CD4-positive, alpha-beta memory T cell (primary cell): Measurements from ENCODE around the gene CASS4. TPM values are rescaled to one million over a fixed set of nuclear protein-coding genes. Genes with fewer than 3 reads are reported as not detected.

ENCODE experiments used
- CTCF ChIA-PET: fragments of 350-600 bp; sonication (Branson Sonifier 250); formaldehyde crosslinking; loops from one replicate; lab custom pipeline; 2021; ENCODE audit warnings: inconsistent platforms; ENCODE audit not compliant: partially characterized antibody; lab: Charles Lee
- POLR2A ChIA-PET: fragments of 350-600 bp; sonication (Branson Sonifier 250); formaldehyde crosslinking; loops from one replicate; lab custom pipeline; 2021; ENCODE audit not compliant: partially characterized antibody; lab: Charles Lee
- DNase-seq, 5 donors: peaks; one replicate each; pipeline versions ENCODE4 v3.0.0 to v3.0.0-alpha.2; 2020 to 2022; ENCODE audit warnings: mixed read lengths in 1 of 5
- H3K27ac ChIP-seq: one replicate; pipeline ENCODE4 v1.7.0; 2013; ENCODE audit warnings: low read depth, low read length
- H3K27me3 ChIP-seq: 2 replicates; pipeline ENCODE4 v1.7.0; 2013; ENCODE audit warnings: mild to moderate bottlenecking, low read length, moderate library complexity; ENCODE audit not compliant: insufficient read depth
- H3K36me3 ChIP-seq: 2 replicates; pipeline ENCODE4 v1.7.0; 2013; ENCODE audit warnings: mild to moderate bottlenecking, low read length, moderate library complexity; ENCODE audit not compliant: insufficient read depth
- H3K4me1 ChIP-seq: 2 replicates; pipeline ENCODE4 v1.7.0; 2013; ENCODE audit warnings: mild to moderate bottlenecking, low read length, moderate library complexity; ENCODE audit not compliant: insufficient read depth
- H3K4me3 ChIP-seq, 2 donors: one replicate each; pipeline ENCODE4 v1.7.0; 2013; ENCODE audit warnings: low read length in 2 of 2, mild to moderate bottlenecking in 1 of 2
- H3K9me3 ChIP-seq, 2 donors: one replicate each; pipeline ENCODE4 v1.7.0; 2013; ENCODE audit warnings: low read length in 2 of 2, control low read depth in 1 of 2; ENCODE audit not compliant: control insufficient read depth in 1 of 2
- H3K27ac Mint-ChIP-seq, 7 donors: one replicate each; pipeline ENCODE4 v1.8.0; 2020 to 2021; ENCODE audit warnings: mixed read lengths in 7 of 7, mild to moderate bottlenecking in 6 of 7, inconsistent platforms in 3 of 7, moderate library complexity in 3 of 7
- H3K27me3 Mint-ChIP-seq, 2 donors: one replicate each; pipeline ENCODE4 v1.8.0; 2020 to 2021; ENCODE audit warnings: mixed read lengths in 2 of 2
- H3K36me3 Mint-ChIP-seq, 2 donors: one replicate each; pipeline ENCODE4 v1.8.0; 2020 to 2021; ENCODE audit warnings: mixed read lengths in 2 of 2, inconsistent platforms in 1 of 2, mild to moderate bottlenecking in 1 of 2
- H3K4me1 Mint-ChIP-seq, 4 donors: one replicate each; pipeline ENCODE4 v1.8.0; 2020 to 2021; ENCODE audit warnings: mixed read lengths in 4 of 4, mild to moderate bottlenecking in 1 of 4
- H3K4me3 Mint-ChIP-seq, 8 donors: one replicate each; pipeline ENCODE4 v1.8.0; 2020 to 2021; ENCODE audit warnings: mixed read lengths in 8 of 8, mild to moderate bottlenecking in 7 of 8, moderate library complexity in 6 of 8, inconsistent platforms in 3 of 8
- H3K9me3 Mint-ChIP-seq, 8 donors: one replicate each; pipeline ENCODE4 v1.8.0; 2020 to 2021; ENCODE audit warnings: mixed read lengths in 8 of 8, mild to moderate bottlenecking in 5 of 8, inconsistent platforms in 3 of 8, moderate library complexity in 1 of 8
- intact Hi-C: fragments of 100-400 bp; cut with micrococcal nuclease; formaldehyde crosslinking; loops from one replicate; pipeline ENCODE4 v1.15.1; 2023
- polyA plus RNA-seq, 2 donors: library from polyadenylated mRNA; unstranded; fragments of 300-500 nt; fragmentation: Illumina TruSeq; gene quantifications; one replicate each; pipeline ENCODE4 v1.2.3, GENCODE V29; 2021
- total RNA-seq, 2 experiments: library from RNA; stranded (reverse); gene quantifications; one replicate each; pipeline ENCODE4 v1.2.3, GENCODE V29; 2021

CASS4 gene
- total and polyA plus RNA-seq, 4 experiments from 2014 or later = 3.3 to 10.9 (median 7.9) TPM

GRCh38 chr20:56451056-56451765 is 39.2 kb downstream of the CASS4 start:
- Histone ChIP-seq H3K36me3 (peaks cover 18% of the 10 kb centered on the region), H3K27me3 (no peaks in the 10 kb centered on the region), H3K4me3 (no peak overlapping the region), H3K4me1 (peaks cover 15% of the 10 kb centered on the region), H3K9me3 (no peaks in the 10 kb centered on the region), H3K27ac (no peak overlapping the region)
- intact Hi-C loops = no loop called here
- no peak for DNase-seq
- Mint-ChIP-seq H3K4me1 (peaks cover 13 to 37% (median 24%) of the 10 kb centered on the region in 4 donors), H3K36me3 (peaks cover 23 to 57% of the 10 kb centered on the region in 2 donors), H3K27me3 (no peaks in the 10 kb centered on the region), H3K4me3 (no peak overlapping the region), H3K9me3 (peaks cover 0 to 2% (median 0%) of the 10 kb centered on the region in 8 donors), H3K27ac (peak overlapping the region in 4 of 7 donors; percentile 15 to 77 (median 43))
- ChIA-PET POLR2A (interaction anchor here (1.0 kb wide), 1 partner anchor 59 kb away, joined by 3 read pairs; the partner anchor contains the start of genes AURKA and CSTF1), CTCF (no interaction called here)

GRCh38 chr20:56453352-56453751 is 41.3 kb downstream of the CASS4 start:
- Mint-ChIP-seq H3K4me1 (peaks cover 13 to 42% (median 28%) of the 10 kb centered on the region in 4 donors), H3K27ac (peak overlapping the region in 4 of 7 donors; percentile 22 to 87 (median 72)), H3K27me3 (no peaks in the 10 kb centered on the region), H3K9me3 (peaks cover 0 to 2% (median 0%) of the 10 kb centered on the region in 8 donors), H3K4me3 (no peak overlapping the region), H3K36me3 (peaks cover 22 to 50% of the 10 kb centered on the region in 2 donors)
- Histone ChIP-seq H3K4me3 (no peak overlapping the region), H3K27ac (no peak overlapping the region), H3K9me3 (no peaks in the 10 kb centered on the region), H3K4me1 (peaks cover 15% of the 10 kb centered on the region), H3K36me3 (peaks cover 16% of the 10 kb centered on the region), H3K27me3 (no peaks in the 10 kb centered on the region)
- POLR2A ChIA-PET = interaction anchor here (0.5 to 2.3 kb wide), 2 partner anchors 10 to 41 kb away, joined by 3 to 7 read pairs; partner anchors contain the start of gene CASS4
- no peak for DNase-seq
- intact Hi-C loops = no loop called here
- CTCF ChIA-PET = interaction anchor here (1.3 kb wide), 1 partner anchor 14 kb away, joined by 3 read pairs; no protein-coding TSS in a partner anchor

- Mint-ChIP-seq H3K4me3 (peak overlapping the region in 5 of 8 donors; percentile 25 to 52 (median 41)), H3K27me3 (no peaks in the 10 kb centered on the region), H3K4me1 (peaks cover 16 to 48% (median 33%) of the 10 kb centered on the region in 4 donors), H3K9me3 (peaks cover 0 to 2% (median 0%) of the 10 kb centered on the region in 8 donors), H3K27ac (peak overlapping the region; percentile 77 to 87 (median 81)), H3K36me3 (peaks cover 17 to 48% of the 10 kb centered on the region in 2 donors)
- no peak for DNase-seq
- Histone ChIP-seq H3K27me3 (no peaks in the 10 kb centered on the region), H3K4me3 (no peak overlapping the region), H3K27ac (peak overlapping the region; percentile 6), H3K4me1 (peaks cover 17% of the 10 kb centered on the region), H3K36me3 (peaks cover 20% of the 10 kb centered on the region), H3K9me3 (no peaks in the 10 kb centered on the region)
- intact Hi-C loops = no loop called here
- ChIA-PET CTCF (no interaction called here), POLR2A (interaction anchor here (1.9 to 2.3 kb wide), 2 partner anchors 30 to 42 kb away, joined by 6 to 7 read pairs; partner anchors contain the start of gene CASS4)
Observed at GRCh38 chr20:56454754-56455153, 42.7 kb downstream of the CASS4 start.

GRCh38 chr20:56458206-56458821 is 46.3 kb downstream of the CASS4 start:
- Mint-ChIP-seq H3K4me3 (no peak overlapping the region), H3K9me3 (peaks cover 0 to 2% (median 0%) of the 10 kb centered on the region in 8 donors), H3K27me3 (no peaks in the 10 kb centered on the region), H3K36me3 (peaks cover 7 to 28% of the 10 kb centered on the region in 2 donors), H3K27ac (peak overlapping the region in 3 of 7 donors; percentile 22 to 86 (median 75)), H3K4me1 (peaks cover 30 to 69% (median 47%) of the 10 kb centered on the region in 4 donors)
- Histone ChIP-seq H3K27ac (no peak overlapping the region), H3K4me1 (peaks cover 49% of the 10 kb centered on the region), H3K4me3 (no peak overlapping the region), H3K9me3 (no peaks in the 10 kb centered on the region), H3K36me3 (peaks cover 6% of the 10 kb centered on the region), H3K27me3 (no peaks in the 10 kb centered on the region)
- ChIA-PET CTCF (no interaction called here), POLR2A (interaction anchor here (0.6 kb wide), 1 partner anchor 65 kb away, joined by 3 read pairs; no protein-coding TSS in a partner anchor)
- no peak for DNase-seq
- intact Hi-C loops = no loop called here

- Mint-ChIP-seq H3K4me1 (peaks cover 26 to 64% (median 43%) of the 10 kb centered on the region in 4 donors), H3K4me3 (peak overlapping the region in 5 of 8 donors; percentile 55 to 69 (median 56)), H3K27ac (peak overlapping the region; percentile 91 to 97 (median 96)), H3K36me3 (peaks cover 3 to 18% of the 10 kb centered on the region in 2 donors), H3K9me3 (peaks cover 0 to 2% (median 0%) of the 10 kb centered on the region in 8 donors), H3K27me3 (no peaks in the 10 kb centered on the region)
- peak; percentile 75 to 88 (median 85) for DNase-seq
- CTCF ChIA-PET = interaction anchor here (1.5 kb wide), 1 partner anchor 60 kb away, joined by 3 read pairs; no protein-coding TSS in a partner anchor
- POLR2A ChIA-PET = interaction anchor here (0.9 kb wide), 2 partner anchors 9 to 48 kb away, joined by 3 read pairs; partner anchors contain the start of gene CASS4
- Histone ChIP-seq H3K27me3 (no peaks in the 10 kb centered on the region), H3K4me3 (no peak overlapping the region), H3K9me3 (no peaks in the 10 kb centered on the region), H3K36me3 (peaks cover 6% of the 10 kb centered on the region), H3K27ac (peak overlapping the region; percentile 62), H3K4me1 (peaks cover 51% of the 10 kb centered on the region)
- intact Hi-C loops = loop anchor here (2.0 kb wide), 1 partner anchor 68 kb away; the partner anchor contains the start of genes AURKA and CSTF1
Observed at GRCh38 chr20:56460459-56460858, 48.4 kb downstream of the CASS4 start.

- Histone ChIP-seq H3K27ac (peak overlapping the region; percentile 62), H3K36me3 (peaks cover 6% of the 10 kb centered on the region), H3K27me3 (no peaks in the 10 kb centered on the region), H3K4me1 (peaks cover 51% of the 10 kb centered on the region), H3K4me3 (no peak overlapping the region), H3K9me3 (no peaks in the 10 kb centered on the region)
- no peaks in the 10 kb centered on the region for H3K27me3 Mint-ChIP-seq
- CTCF ChIA-PET = interaction anchor here (0.6 to 1.7 kb wide), 3 partner anchors 61 to 68 kb away, joined by 3 to 5 read pairs (median 3); no protein-coding TSS in a partner anchor
- H3K9me3 Mint-ChIP-seq = no peaks in the 10 kb centered on the region
- H3K4me1 Mint-ChIP-seq = peaks cover 26 to 67% (median 41%) of the 10 kb centered on the region in 4 donors
- DNase-seq = no peak
- POLR2A ChIA-PET = interaction anchor here (1.2 kb wide), 1 partner anchor 69 kb away, joined by 3 read pairs; the partner anchor contains the start of genes AURKA and CSTF1
- H3K4me3 Mint-ChIP-seq = no peak overlapping the region
- peak overlapping the region; percentile 91 to 97 (median 96) for H3K27ac Mint-ChIP-seq
- intact Hi-C loops = loop anchor here (2.0 kb wide), 1 partner anchor 69 kb away; the partner anchor contains the start of genes AURKA and CSTF1
- peaks cover 3 to 18% of the 10 kb centered on the region in 2 donors for H3K36me3 Mint-ChIP-seq
Observed at GRCh38 chr20:56461576-56461975, 49.5 kb downstream of the CASS4 start.
